IPS-NIHi7 (cell line): ENCODE measurements around the gene RBMS3.
"Not testable (repeated sequence)": the region's sequence is repeated elsewhere in the genome, so short reads cannot be mapped to it uniquely, and the experiment has no call there.

Source experiments
- DNase-seq: peaks from one replicate; pipeline ENCODE4 v3.0.0; 2012; ENCODE audit warnings: mixed read lengths; ENCODE audit errors: extremely low spot score

RBMS3 gene

DNA sequence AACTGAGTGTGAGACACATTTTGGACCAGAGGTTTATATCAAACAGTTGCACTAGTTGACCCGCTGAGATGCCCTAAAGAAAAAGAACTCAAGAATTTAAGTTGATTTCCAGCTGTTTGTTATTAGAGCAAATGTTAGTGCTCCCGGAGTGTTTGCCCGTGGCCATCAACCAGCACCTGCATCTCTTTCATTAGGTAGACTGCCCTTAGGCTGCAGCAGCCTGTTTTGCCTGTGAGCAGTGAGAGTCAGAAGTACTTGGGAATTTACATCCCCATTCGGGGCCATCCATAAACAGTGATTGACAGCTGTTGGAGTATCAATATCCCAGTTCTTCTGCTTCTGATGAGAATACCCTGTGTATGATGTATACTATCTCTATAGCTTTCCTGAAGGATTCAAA, 492.6 kb downstream of the RBMS3 start:
- no peak for DNase-seq

DNA sequence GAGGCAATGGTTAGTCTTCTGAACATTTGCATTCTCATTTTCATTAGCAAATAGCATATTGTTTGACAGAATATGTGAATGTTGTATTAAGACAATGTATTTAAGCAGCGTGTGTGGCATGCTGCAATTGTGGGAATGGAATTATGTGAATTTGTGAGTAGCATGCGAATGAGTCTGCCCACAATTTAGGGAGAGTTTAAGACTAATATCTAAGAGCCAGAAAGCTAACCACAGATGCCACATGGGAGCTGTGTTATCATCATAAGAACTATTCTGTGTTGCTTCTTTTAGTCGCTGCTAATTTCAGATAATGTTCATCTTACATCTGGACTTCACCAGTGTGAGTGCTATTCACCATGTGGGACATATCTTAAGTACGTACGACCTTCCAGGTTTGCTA, 494.5 kb downstream of the RBMS3 start:
- no peak for DNase-seq

DNA sequence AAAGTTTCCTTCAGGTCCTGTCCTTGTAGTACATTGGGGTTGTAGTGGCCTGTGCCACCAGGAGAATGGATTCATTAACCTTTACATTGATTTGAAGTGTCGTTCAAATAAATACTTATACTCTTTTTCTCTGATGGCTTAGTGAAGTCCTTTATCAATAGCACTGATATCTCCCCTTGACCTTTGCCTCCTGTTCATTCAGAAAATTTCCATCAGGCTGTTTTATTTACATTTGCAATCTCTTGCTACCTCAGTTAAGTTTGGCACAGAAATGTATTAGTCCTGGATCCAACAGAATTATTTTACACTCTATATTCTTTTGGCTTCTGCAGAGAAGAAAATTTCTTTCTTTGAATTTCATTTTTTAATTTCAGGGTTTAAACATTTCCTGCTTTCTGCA, 497.0 kb downstream of the RBMS3 start:
- DNase-seq, result no peak

DNA sequence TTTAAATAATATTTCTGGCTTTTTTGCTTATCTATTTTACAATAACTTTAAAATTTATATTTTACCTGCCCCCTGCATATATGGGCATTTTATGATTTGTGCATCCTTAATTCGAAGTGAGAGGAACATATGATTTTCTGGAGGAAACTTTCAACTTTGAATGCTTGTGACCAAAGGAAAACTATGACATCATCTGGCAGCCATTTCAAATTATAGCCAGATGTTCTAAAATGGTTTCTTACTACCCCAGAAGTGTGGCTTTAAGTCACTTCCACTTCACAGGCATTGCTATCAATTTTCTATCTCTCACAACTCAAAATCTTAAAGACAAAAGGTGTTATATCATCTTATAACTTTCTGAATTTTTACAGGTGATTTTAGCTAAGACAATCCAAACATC, 508.8 kb downstream of the RBMS3 start:
- DNase-seq, result no peak

DNA sequence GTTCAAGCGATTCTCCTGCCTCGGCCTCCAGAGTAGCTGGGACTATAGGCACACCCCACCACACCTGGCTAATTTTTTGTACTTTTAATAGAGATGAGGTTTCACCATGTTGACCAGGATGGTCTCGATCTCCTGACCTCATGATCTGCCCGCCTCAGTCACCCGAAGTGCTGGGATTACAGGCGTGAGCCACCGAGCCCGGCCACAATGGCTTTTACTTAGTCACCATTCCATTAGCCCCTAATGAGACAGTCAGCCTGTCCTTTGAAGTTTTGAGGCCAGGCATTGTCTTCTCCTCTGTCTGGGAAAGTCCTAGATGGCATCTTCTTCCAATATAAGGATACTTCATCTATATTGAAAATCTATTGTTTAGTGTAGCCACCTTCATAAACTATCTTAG, 515.9 kb downstream of the RBMS3 start:
- DNase-seq, result no peak

DNA sequence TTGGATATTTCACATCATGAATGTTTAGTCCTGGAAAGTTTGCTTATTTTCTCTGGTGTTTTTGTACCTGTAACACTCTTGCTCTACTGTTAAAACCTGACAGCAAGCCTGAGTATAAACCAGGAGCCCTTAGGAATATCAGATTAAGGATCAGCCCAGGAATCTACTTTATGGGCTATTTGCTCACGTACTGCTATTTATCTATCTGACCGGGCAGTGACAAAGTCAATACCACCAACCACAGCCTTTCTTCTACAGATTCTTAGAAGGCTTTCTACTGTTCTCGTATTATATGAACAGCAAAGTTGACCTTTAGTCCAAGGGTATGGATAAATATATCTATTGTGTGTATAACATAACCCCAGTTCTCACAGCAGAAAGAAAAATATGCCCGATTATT, 521.2 kb downstream of the RBMS3 start:
- DNase-seq, result no peak

DNA sequence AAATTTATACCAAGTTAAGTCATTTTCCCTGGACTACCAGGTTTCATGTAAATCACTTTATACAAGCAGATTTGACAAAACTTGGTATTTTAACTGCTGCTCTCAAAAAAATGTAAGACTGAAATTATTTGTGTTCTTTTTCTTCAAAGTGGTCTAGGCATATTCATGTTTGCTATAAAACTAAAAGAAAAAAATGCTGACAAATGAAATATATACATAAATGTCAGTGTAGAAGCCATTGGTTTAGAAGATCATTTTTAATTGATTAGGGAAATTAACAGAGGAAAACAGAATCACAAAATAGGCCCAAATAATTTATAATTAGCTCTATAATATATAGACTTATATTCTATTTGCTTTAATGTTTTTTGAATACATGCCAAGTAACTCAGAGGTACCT, 523.2 kb downstream of the RBMS3 start:
- DNase-seq, result no peak

DNA sequence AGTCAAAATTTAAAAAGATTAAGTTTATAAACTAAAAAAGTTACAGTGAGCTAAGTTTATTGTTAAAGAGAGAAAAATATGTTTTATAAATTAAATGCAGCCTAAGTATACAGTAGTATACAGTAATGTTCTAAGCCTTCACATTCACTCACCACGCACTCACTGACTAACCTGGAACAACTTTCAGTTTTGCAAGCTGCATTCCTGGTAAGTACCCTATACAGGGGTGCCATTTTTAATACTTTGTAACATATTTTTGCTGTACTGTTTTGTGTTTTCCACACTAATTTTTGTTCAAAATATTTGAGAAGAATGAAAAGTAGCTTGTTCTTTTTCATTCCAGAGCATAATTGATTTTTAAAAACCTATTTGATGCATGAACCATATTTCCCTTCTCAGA, 524.9 kb downstream of the RBMS3 start:
- no peak for DNase-seq

DNA sequence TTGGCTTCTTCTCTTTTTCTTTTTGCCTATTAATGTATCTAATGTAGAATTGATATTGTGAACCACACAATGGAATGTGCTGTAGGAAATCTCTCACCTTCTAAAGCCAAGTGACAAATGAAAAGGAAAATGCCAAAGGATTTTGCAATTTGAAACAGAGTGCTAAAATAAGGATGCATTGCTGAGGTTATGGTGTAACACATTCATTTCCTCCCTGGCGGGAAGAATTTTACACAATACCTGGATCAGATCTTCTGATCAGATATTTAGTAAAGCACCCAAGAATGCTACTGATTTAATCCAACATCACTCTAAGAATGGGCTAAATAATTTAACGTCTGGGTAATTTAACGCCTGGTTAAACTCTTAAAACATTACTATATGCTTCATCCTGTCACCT, 527.5 kb downstream of the RBMS3 start:
- DNase-seq, result not testable (repeated sequence)

DNA sequence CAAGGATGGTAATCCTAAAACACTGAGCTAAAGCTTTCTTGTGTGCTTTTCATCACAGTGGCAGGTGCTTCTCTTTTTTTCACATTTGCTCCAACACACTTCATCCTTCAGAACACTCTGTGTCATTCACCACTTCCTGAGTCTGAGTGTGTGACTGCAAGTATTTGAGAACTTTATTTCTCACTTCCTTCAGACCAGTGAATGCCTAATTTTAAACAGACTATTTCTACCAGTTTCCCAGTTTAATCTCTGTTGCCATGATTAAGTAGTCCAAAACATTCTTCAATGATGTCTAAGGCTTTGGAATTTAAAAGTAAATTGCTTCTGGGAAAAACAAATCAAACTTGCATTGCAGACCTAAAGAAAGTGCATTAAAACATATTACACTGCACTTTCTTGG, 541.2 kb downstream of the RBMS3 start:
- no peak for DNase-seq

DNA sequence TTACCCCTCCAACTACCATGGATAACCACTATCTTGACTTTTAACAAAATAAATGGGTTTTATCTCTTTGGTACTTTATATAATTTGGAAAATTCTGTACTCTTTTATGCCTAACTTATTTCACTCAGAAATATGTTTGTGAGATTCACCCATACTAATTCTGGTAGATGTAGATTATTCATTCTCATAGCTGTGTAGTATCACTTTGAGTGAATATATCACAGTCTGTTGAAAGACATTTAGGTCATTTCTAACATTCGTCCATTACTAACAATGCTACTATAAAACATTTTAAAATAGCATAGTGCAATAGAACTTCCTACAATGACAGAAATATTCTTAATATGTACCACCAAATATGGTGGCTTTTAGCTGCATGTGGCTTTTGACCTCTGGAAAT, 542.4 kb downstream of the RBMS3 start:
- DNase-seq, result no peak

DNA sequence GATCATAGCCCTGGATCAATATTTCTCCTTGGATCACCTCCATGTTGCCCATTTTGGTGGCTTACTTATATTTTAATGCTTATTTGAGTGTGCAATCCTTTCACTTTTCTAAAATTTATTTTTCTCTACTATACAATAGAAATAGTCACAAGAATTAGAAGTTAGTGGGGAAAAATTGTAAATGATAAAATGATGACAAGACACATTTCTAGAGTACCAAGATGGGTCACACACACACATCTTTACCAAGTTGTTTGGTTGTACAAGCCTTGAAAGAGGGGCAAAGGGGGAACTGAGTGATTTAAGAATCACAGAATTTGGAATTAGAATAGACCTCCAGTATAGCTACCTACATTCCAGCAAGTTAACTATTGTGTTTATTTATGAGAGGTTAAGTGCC, 545.8 kb downstream of the RBMS3 start:
- DNase-seq, result no peak

DNA sequence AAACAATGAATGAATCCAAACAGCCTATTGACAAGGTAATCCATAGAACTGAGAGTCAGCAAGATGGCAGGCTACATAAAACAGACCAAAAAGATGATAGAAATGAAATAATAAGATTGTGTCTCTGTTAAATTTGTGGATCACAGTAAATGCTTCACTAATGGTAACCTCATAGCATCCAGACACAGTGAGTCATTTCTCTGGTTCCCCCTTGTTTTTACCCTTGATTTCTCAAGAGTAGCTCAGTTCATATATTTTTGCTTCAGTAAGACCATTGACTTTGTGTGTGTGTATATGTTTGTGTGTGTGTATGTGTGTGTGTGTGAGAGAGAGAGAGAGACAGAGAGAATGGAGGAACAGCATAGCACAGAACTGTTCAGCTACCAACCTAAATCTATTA, 546.9 kb downstream of the RBMS3 start:
- no peak for DNase-seq

DNA sequence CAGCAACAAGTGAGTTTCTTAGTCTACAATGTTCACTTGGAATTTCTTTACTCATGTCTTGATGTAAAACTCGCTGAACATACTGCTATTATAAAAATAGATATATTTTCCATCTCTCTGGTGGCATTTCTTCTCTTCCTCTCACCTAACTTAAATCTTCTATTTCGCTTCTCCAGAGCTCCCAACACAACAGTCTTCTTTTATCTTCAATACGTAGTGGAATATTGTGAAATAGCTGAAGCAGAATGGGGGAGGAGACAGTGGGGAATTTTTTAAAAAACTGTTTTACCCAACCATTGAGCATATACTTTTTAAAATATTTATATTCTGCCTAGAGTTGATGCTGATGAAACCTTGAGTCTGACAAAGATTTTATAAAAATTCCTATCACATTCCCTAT, 548.5 kb downstream of the RBMS3 start:
- no peak for DNase-seq

DNA sequence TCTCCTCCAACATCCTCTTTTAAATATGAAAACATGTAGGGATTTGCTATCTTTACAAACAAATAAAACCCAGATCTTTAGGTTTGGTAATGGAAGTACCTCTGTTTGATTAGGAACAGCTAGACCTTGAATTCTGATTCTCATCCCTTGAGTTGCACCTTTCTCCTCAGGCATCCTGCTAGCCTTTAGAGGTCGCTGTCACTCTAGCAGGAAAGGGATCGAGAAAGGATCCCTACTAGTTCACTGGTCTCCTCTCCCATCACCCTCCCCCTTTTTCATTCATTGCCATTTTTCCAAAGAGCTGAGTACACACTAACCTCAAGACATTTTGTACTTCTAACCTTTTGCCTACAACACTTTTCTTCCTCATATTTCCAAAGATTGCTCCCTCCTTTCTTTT, 569.8 kb downstream of the RBMS3 start:
- DNase-seq, result peak; percentile 41

DNA sequence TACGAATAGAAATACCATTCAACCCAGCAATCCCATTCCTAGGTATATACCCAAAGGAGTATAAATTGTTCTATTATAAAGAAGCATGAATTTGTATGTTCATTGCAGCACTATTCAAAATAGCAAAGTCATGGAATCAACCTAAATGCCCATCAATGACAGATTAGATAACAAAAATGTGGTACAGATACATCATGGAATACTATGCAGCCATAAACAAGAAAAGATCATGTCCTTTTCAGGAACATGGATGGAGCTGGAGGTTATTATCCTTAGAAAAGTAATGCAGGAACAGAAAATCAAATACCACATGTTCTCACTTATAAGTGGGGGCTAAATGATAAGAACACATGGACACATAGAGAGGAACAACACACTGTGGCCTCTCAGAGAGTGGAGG, 571.9 kb downstream of the RBMS3 start:
- no peak for DNase-seq

DNA sequence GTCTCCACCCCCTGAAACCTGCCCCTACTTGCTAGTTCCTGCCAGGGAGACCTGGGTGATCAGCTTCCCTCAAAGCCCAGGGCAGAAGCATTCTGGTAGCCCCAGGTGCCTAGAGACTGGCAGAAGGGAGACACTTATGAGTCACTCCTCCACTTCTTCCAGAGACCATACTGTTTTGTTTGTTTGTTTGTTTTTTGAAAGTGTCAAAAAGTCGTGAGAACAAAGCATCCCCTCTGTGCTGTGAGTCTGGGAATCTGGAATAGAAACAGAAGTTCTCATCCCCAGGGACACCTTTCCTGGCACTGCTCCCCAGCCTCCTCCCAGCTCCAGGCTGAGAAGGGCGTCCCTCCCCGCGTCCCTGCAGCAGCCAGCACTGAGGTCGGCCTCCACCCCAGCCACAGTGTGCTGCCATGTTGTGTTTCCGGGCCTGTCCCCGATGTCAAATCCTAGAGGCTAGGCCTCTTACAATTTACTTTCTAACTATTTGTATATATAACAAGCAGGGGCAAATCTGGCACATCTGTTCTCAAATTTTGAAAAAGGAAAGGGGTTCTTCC, 573.0 kb downstream of the RBMS3 start:
- DNase-seq, result no peak

DNA sequence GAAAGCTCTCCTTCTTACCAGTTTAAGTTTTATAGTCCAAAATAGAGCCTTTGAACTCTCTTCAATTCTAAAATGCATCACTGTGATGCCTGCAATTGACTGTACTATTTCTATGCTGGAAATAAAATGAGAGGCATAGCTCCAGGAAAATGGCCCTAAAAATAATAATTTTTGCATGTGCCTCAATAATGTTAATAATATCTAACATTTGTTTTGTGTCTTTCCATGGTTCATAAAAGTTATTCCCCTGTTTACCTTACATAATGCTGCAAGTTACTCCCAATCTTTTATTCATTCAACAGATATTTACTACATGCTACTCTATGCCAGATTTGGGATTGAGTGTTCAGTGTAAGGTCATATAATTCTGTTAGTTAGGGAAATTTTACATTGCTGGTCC, 574.0 kb downstream of the RBMS3 start:
- no peak for DNase-seq

DNA sequence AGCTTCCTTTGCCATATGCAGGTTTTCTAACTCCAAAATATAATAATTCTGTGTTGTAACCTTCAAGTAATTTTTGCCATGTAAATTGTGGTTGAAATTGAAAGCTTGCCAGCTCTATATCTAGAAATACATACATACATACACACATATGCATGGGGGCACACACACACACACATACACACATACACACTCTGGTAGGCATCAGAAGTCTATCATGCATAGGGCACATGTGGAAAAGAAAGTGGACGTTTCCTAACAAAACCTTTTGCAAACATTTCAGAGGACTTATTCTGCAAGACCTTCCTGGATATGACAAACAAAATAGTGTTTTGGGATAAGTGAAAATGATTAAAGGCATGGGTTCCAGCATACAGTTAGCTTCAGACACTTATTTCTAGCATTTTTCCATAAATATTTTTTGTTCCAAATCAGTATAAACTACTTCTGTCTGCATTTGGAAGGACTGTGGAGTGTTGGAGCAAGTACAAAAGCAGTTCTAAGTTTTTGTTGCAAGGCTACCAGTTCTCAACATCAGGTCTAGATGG, 578.9 kb downstream of the RBMS3 start:
- no peak for DNase-seq

DNA sequence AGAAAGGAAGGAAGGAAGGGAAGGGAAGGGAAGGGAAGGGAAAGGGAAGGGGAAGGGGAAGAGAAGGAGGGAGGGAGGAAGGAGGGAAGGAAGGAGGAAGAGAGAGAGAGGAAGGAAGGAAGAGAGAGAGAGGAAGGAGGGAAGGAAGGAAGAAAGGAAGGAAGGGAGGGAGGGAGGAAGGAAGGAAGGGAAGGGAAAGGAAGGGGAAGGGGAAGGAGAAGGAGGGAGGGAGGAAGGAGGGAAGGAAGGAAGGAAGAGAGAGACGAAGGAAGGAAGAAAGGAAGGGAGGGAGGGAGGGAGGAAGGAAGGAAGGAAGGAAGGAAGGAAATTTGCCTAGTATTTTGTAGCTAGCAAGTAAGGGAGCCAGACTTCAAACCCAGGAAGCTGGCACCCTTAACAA, 583.9 kb downstream of the RBMS3 start:
- DNase-seq, result no peak

DNA sequence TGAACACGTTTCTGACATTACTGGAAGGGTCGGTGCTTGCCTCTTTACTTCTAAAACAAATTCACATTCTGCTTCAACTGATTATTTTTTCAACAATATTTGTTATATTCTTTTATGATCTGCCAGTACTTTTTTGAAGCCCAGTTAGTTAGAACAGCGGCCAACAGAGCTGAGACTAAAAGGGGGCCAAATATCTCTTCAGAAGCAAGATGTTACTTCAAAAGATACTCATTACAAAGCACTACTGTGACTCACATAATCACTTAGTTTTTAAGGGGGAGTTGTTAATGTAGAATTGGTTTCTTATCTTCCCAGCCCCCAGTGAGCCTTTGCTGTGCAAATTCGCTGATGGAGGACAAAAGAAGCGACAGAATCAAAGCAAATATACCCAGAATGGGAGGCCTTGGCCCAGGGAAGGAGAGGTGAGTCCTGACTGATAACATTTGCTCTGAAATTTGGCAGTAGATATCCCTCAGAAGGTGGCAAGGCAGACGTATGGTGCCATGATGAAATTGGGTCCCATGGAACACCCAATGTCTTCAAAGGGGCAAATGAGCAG, 587.8 kb downstream of the RBMS3 start:
- DNase-seq, result peak; percentile 35

DNA sequence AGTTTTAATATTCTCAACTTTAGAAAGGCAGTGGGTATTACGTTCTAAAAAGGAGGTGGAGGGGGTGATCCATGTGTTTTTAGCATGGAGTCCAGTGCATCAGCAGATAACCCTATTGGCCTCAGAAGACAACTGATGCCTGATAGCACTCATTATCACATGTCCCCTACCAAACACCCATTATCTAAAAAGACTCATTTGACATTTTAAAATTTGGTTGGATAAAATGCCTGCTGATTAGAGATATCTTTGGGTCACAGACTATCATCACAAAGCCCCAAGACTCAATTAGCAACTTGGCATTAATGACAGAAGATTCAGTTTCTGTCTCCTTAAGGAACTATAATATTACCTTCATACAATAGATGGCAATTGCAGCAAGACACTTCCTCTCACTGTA, 589.3 kb downstream of the RBMS3 start:
- DNase-seq, result no peak

DNA sequence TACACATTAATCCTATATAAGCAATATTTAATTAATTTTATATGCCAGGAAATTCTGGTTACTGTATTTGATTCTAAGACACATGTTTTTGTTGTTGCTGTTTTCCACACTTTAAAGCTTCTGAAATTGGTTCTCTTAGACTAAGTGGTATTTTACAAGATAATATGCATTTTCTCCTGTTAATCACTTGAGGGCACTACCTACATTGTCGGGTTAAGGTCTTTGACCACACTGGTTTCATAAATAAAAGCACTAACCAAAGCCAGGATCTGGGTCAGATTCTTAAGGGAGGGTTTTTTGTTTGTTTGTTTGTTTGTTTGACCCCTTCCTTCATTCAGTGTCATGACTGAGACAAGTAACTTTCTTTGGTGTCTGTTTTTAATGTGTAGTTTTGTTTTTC, 590.2 kb downstream of the RBMS3 start:
- DNase-seq, result no peak

DNA sequence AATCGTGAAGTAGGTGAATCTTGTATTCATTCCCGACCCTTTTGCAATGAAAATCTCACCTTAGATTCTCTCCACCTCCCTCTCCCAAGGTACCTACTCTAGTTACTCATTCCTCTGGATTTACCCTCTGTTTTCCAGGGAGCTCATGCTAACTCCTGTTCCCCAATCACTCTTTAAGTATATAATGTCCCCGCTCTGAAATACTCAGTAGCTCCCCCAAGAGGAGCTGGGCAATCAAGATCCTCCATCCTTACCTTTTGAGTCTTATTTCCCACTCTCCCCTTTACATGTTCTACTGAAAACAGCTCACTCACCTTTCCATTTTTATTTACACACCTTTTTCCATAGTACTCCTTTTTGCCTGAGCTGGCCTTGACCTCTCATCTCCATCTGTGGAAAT, 599.9 kb downstream of the RBMS3 start:
- DNase-seq, result peak; percentile 28
